ENCODE data around the gene AFF3.
"Not testable (repeated sequence)": the region's sequence is repeated elsewhere in the genome, so short reads cannot be mapped to it uniquely, and the experiment has no call there.

AFF3 gene

DNA sequence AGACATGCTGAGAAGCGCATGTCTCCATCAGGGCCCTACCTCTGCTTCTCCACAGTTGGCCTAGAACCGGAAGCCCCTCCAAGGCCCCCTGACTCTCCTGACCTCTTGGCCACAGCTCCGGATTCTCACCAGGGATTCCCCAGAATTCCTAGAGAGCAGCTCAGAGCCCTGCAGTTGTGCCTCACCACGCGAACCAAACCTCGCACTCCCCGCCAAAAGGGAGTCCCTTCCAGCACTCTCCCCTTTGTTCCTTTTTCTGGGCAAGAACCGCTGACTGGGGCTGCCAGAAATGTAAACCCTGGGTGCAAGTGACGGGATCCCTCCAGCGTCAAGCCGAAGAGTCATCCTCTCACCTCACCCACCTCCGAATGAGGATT is 36.7 kb downstream of the AFF3 start:
- Histone ChIP-seq H3K9ac (ENCODE audit: low read length) (no peak overlapping the region), H4K12ac (ENCODE audit: low read depth, low read length) (no peak overlapping the region), H3K4ac (ENCODE audit: low read depth, low read length) (no peak overlapping the region), H3K9me3 (ENCODE audit: insufficient read depth, low read depth, low read length) (no peaks in the 10 kb centered on the region), H3K4me2 (ENCODE audit: low read length) (peak overlapping the region; percentile 88), H4K8ac (ENCODE audit: low read depth, low read length) (no peak overlapping the region), H2AK5ac (ENCODE audit: low read length) (no peak overlapping the region), H3K18ac (ENCODE audit: low read length) (no peak overlapping the region), H3K27ac (ENCODE audit: low read depth, low read length) (no peak overlapping the region), H3K14ac (ENCODE audit: low read length) (no peak overlapping the region), H3K27me3 (ENCODE audit: insufficient read depth, low read length) (peaks cover 11% of the 10 kb centered on the region), H2BK5ac (ENCODE audit: low read depth, low read length, poor library complexity) (no peak overlapping the region), H2BK12ac (ENCODE audit: low read length) (no peak overlapping the region), H2AFZ (ENCODE audit: insufficient read depth, low read length, poor library complexity) (no peak overlapping the region), H3K4me1 (ENCODE audit: control insufficient read depth in 1 of 2, insufficient read depth in 2 of 2, low read length in 2 of 2) (peaks cover 15 to 27% of the 10 kb centered on the region in 2 experiments), H3K79me2 (ENCODE audit: control insufficient read depth, insufficient read depth, low read length, poor library complexity) (no peaks in the 10 kb centered on the region), H3K4me3 (ENCODE audit: low read depth, low read length) (no peak overlapping the region), H3K36me3 (ENCODE audit: control insufficient read depth in 1 of 2, insufficient read depth in 2 of 2, low read length in 2 of 2) (no peaks in the 10 kb centered on the region), H4K91ac (ENCODE audit: low read depth, low read length) (no peak overlapping the region), H2BK120ac (ENCODE audit: insufficient read depth, low read length, poor library complexity) (no peak overlapping the region), H3K23ac (ENCODE audit: low read length) (no peak overlapping the region), H3K79me1 (ENCODE audit: low read length) (peaks cover 2% of the 10 kb centered on the region)
- DNase-seq, result no peak
- WGBS (ENCODE audit: extremely low coverage, insufficient coverage, insufficient read length), result no CpG with 5 or more reads among the region's 12 CpGs

DNA sequence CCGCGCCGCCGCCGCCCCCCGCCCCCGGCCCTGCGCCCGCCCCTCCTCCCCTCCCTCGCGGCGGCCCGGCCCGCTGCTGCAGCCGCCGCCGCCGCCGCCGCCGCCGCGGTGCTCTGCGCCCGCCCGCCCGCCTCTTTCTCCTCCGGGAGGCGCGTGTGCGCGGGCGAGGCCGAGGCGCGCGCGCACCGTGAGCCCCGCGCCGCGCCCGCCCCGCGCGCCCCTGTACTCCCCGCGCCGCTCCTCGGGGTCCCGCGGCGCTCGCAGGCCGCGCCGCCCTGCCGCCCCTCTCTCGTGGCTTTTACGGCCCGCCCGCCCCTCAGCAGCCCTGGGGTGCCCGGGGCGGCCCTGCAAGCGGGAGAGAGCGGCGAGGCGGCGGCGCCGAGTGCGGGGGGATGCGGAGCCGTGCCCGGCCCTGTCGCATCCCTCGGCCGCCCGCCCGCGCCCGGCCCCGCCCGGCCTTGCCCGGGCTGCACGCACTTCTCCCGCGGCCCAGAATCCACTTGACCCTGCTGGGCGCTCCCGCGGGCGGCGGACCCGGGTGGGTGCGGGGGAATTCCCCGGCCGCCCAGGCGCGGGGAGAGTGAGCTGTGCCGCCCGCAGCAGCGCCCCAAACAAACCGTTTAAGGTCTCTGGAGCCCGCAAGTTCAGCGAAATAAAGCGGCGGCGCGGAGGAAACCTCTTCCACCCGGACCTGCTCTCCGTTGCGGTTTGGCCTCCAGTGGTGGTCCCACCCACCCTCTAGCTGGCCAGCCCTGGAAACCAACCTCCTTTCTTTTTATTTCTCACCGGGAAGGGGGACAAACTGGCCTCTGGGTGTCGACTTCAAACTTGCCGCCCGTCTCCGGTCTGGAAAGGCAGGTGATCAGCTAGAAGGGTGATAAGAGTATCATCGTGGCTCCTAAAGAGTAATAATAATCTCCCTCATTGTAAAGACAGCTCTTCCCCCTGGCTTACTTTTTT is 37.4 kb downstream of the AFF3 start:
- H3K4me3 ChIP-seq (ENCODE audit: low read depth, low read length), result peak overlapping the region; percentile 69
- H3K36me3 ChIP-seq (ENCODE audit: control insufficient read depth in 1 of 2, insufficient read depth in 2 of 2, low read length in 2 of 2), result no peaks in the 10 kb centered on the region
- peak in 1 of 2 donors; percentile 29 for DNase-seq
- H3K79me1 ChIP-seq (ENCODE audit: low read length), result peaks cover 2% of the 10 kb centered on the region
- no peak overlapping the region for H3K23ac ChIP-seq (ENCODE audit: low read length)
- WGBS (ENCODE audit: extremely low coverage, insufficient coverage, insufficient read length), result no CpG with 5 or more reads among the region's 119 CpGs
- H3K4me2 ChIP-seq (ENCODE audit: low read length), result peak overlapping the region; percentile 88
- peak overlapping the region; percentile 57 for H2AFZ ChIP-seq (ENCODE audit: insufficient read depth, low read length, poor library complexity)
- no peaks in the 10 kb centered on the region for H3K79me2 ChIP-seq (ENCODE audit: control insufficient read depth, insufficient read depth, low read length, poor library complexity)
- H2BK12ac ChIP-seq (ENCODE audit: low read length), result no peak overlapping the region
- H4K91ac ChIP-seq (ENCODE audit: low read depth, low read length), result no peak overlapping the region
- peak overlapping the region; percentile 25 for H4K8ac ChIP-seq (ENCODE audit: low read depth, low read length)
- no peak overlapping the region for H2BK120ac ChIP-seq (ENCODE audit: insufficient read depth, low read length, poor library complexity)
- H3K4me1 ChIP-seq (ENCODE audit: control insufficient read depth in 1 of 2, insufficient read depth in 2 of 2, low read length in 2 of 2), result peaks cover 11 to 23% of the 10 kb centered on the region in 2 experiments
- no peak overlapping the region for H2BK5ac ChIP-seq (ENCODE audit: low read depth, low read length, poor library complexity)
- no peak overlapping the region for H3K9ac ChIP-seq (ENCODE audit: low read length)
- H3K27ac ChIP-seq (ENCODE audit: low read depth, low read length), result no peak overlapping the region
- H3K14ac ChIP-seq (ENCODE audit: low read length), result no peak overlapping the region
- H3K27me3 ChIP-seq (ENCODE audit: insufficient read depth, low read length), result peaks cover 11% of the 10 kb centered on the region
- H2AK5ac ChIP-seq (ENCODE audit: low read length), result no peak overlapping the region
- H3K4ac ChIP-seq (ENCODE audit: low read depth, low read length), result no peak overlapping the region
- no peak overlapping the region for H4K12ac ChIP-seq (ENCODE audit: low read depth, low read length)
- H3K18ac ChIP-seq (ENCODE audit: low read length), result no peak overlapping the region
- no peaks in the 10 kb centered on the region for H3K9me3 ChIP-seq (ENCODE audit: insufficient read depth, low read depth, low read length)

DNA sequence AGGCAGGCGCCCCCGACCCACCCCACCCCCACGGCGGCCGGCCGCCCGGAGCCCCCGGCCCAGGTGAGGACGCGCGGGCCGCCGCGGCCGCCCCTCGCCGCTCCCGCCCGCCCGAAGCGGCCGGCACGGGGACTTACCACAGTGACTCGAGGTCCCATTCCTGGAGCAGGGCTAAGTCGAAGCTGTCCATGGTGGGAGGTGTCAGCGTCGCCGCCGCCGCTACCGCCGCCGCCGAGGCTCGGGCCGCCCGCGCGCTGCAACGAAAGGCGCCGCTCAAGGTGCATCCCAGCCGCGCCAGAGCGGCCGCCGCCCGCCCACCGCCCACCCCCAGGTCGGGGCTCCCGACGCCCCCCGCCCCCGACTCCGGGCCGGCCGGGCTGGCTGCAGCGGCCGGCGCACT is 38.1 kb downstream of the AFF3 start:
- H2BK12ac ChIP-seq (ENCODE audit: low read length); H3K4me3 ChIP-seq (ENCODE audit: low read depth, low read length); H3K14ac ChIP-seq (ENCODE audit: low read length); H3K79me1 ChIP-seq (ENCODE audit: low read length); H3K9ac ChIP-seq (ENCODE audit: low read length); H3K18ac ChIP-seq (ENCODE audit: low read length); DNase-seq; H4K12ac ChIP-seq (ENCODE audit: low read depth, low read length); H4K91ac ChIP-seq (ENCODE audit: low read depth, low read length); H3K27ac ChIP-seq (ENCODE audit: low read depth, low read length); H3K36me3 ChIP-seq (ENCODE audit: control insufficient read depth in 1 of 2, insufficient read depth in 2 of 2, low read length in 2 of 2); H4K8ac ChIP-seq (ENCODE audit: low read depth, low read length); H2AFZ ChIP-seq (ENCODE audit: insufficient read depth, low read length, poor library complexity); H3K9me3 ChIP-seq (ENCODE audit: insufficient read depth, low read depth, low read length); H2BK5ac ChIP-seq (ENCODE audit: low read depth, low read length, poor library complexity); H3K23ac ChIP-seq (ENCODE audit: low read length); H2BK120ac ChIP-seq (ENCODE audit: insufficient read depth, low read length, poor library complexity); H3K4ac ChIP-seq (ENCODE audit: low read depth, low read length); H2AK5ac ChIP-seq (ENCODE audit: low read length); H3K79me2 ChIP-seq (ENCODE audit: control insufficient read depth, insufficient read depth, low read length, poor library complexity): not testable (repeated sequence)
- WGBS (ENCODE audit: extremely low coverage, insufficient coverage, insufficient read length), result no CpG with 5 or more reads among the region's 60 CpGs
- peaks cover 7 to 18% of the 10 kb centered on the region in 2 experiments for H3K4me1 ChIP-seq (ENCODE audit: control insufficient read depth in 1 of 2, insufficient read depth in 2 of 2, low read length in 2 of 2)
- H3K27me3 ChIP-seq (ENCODE audit: insufficient read depth, low read length), result peaks cover 11% of the 10 kb centered on the region
- H3K4me2 ChIP-seq (ENCODE audit: low read length), result peak overlapping the region; percentile 53

DNA sequence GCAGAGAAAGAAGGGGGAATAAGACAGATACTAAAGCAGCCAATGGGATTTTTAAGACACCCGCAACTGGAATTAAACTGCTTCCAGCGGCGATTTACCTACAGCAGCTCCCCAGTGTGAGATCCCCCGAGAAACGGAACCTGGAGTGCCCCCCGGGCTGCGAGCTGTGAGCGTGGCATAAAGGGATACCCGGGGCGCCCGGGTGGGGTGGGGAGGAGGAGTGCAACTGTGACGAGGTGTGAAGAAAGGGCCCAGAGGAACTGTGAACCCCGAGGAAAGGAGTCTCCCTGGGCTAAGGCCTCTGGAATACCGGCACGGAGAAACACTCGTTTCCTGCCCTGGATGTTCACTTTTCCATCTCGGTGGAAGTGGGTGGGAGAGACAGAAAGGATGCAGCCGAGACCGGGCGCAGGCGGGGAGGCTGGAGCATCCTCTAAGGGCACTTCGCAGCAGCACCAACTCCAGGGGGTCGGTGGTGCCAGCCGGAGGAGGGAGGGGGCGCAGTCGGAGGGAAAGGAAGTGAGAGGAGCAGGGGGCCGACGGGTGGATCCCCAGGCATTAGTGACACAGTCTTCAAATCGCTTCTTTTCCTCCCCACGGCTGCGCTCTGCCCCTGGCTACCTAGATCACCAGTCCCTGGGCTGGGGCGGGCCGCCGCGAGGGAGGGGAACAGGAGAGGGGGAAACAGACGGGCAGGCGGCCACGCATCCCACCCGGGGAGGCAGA is 38.7 kb downstream of the AFF3 start:
- not testable (repeated sequence) for H3K23ac ChIP-seq (ENCODE audit: low read length); H3K9ac ChIP-seq (ENCODE audit: low read length); H3K9me3 ChIP-seq (ENCODE audit: insufficient read depth, low read depth, low read length); H2BK120ac ChIP-seq (ENCODE audit: insufficient read depth, low read length, poor library complexity); H3K79me1 ChIP-seq (ENCODE audit: low read length); H3K4ac ChIP-seq (ENCODE audit: low read depth, low read length); H3K79me2 ChIP-seq (ENCODE audit: control insufficient read depth, insufficient read depth, low read length, poor library complexity); H4K91ac ChIP-seq (ENCODE audit: low read depth, low read length); H3K27ac ChIP-seq (ENCODE audit: low read depth, low read length); H4K8ac ChIP-seq (ENCODE audit: low read depth, low read length); H3K4me3 ChIP-seq (ENCODE audit: low read depth, low read length); H4K12ac ChIP-seq (ENCODE audit: low read depth, low read length); H2BK5ac ChIP-seq (ENCODE audit: low read depth, low read length, poor library complexity); DNase-seq; H2BK12ac ChIP-seq (ENCODE audit: low read length); H2AFZ ChIP-seq (ENCODE audit: insufficient read depth, low read length, poor library complexity); H3K14ac ChIP-seq (ENCODE audit: low read length); H3K36me3 ChIP-seq (ENCODE audit: control insufficient read depth in 1 of 2, insufficient read depth in 2 of 2, low read length in 2 of 2); H2AK5ac ChIP-seq (ENCODE audit: low read length); H3K18ac ChIP-seq (ENCODE audit: low read length)
- no CpG with 5 or more reads among the region's 39 CpGs for WGBS (ENCODE audit: extremely low coverage, insufficient coverage, insufficient read length)
- H3K27me3 ChIP-seq (ENCODE audit: insufficient read depth, low read length), result peaks cover 11% of the 10 kb centered on the region
- H3K4me1 ChIP-seq (ENCODE audit: control insufficient read depth in 1 of 2, insufficient read depth in 2 of 2, low read length in 2 of 2), result peaks cover 7 to 18% of the 10 kb centered on the region in 2 experiments
- peak overlapping the region; percentile 47 for H3K4me2 ChIP-seq (ENCODE audit: low read length)
